Omental fat pad (tissue), 4 donors: ENCODE measurements around the gene TPD52L1. TPM values are rescaled to one million over a fixed set of nuclear protein-coding genes. Genes with fewer than 3 reads are reported as not detected.

Experiments
- ATAC-seq: fragments of 150-250 bp; one replicate; pipeline ENCODE4 v1.9.1; 2016; ENCODE audit warnings: mild to moderate bottlenecking, moderate library complexity; ENCODE audit not compliant: low FRiP score
- DNase-seq: peaks from one replicate; pipeline ENCODE4 v3.0.0-alpha.2; 2019; ENCODE audit warnings: low spot score
- CTCF ChIP-seq, 3 donors: fragments of 450-650 bp; IDR thresholded peaks; one replicate each; pipeline ENCODE4 v1.5.1; 2016 to 2017; ENCODE audit warnings: antibody characterized with exemption in 3 of 3, mild to moderate bottlenecking in 3 of 3, moderate library complexity in 2 of 3
- total RNA-seq, 4 donors: library from RNA; depleted of rRNA; stranded (reverse); fragments of >200 nt; gene quantifications; one replicate each; pipeline ENCODE4 v1.1.0, GENCODE V29; 2016

The TPD52L1 gene
- total RNA-seq, 4 donors from 2014 or later: 59.1 to 150 (median 68.4) TPM

GRCh38 chr6:125303512-125303854, 149.9 kb downstream of the TPD52L1 start:
- TF ChIP-seq CTCF (IDR thresholded peaks at IDR 0.05): no peak
- DNase-seq: no peak
- ATAC-seq: no peak

GRCh38 chr6:125304970-125305660, 151.5 kb downstream of the TPD52L1 start:
- DNase-seq: no peak
- ATAC-seq: no peak
- no peak for TF ChIP-seq CTCF (IDR thresholded peaks at IDR 0.05)

GRCh38 chr6:125306756-125307149, 153.2 kb downstream of the TPD52L1 start:
- no peak for DNase-seq
- ATAC-seq: no peak

GRCh38 chr6:125307150-125307838, 153.7 kb downstream of the TPD52L1 start:
- no peak for DNase-seq
- TF ChIP-seq CTCF (IDR thresholded peaks at IDR 0.05): no peak
- no peak for ATAC-seq

More at GRCh38 chr6:125306756-125307149, 153.2 kb downstream of the TPD52L1 start:
- no peak for TF ChIP-seq CTCF (IDR thresholded peaks at IDR 0.05)

GRCh38 chr6:125307964-125308615, 154.5 kb downstream of the TPD52L1 start:
- no peak for TF ChIP-seq CTCF (IDR thresholded peaks at IDR 0.05)
- DNase-seq: no peak
- ATAC-seq: no peak

- no peak for TF ChIP-seq CTCF (IDR thresholded peaks at IDR 0.05)
- DNase-seq (no peak), ATAC-seq (peak; percentile 89)
Observed at GRCh38 chr6:125310994-125311649, 157.5 kb downstream of the TPD52L1 start.
